ENCODE results near the gene ANKRD35. TPM values are rescaled to one million over a fixed set of nuclear protein-coding genes. Genes with fewer than 3 reads are reported as not detected.
A peak's percentile ranks its signal among the peaks of the same experiment; 100 is the strongest.

ANKRD35 gene
- total and polyA plus RNA-seq, 2 experiments from 2014 or later: 0.77 TPM; not detected in 1

DNA sequence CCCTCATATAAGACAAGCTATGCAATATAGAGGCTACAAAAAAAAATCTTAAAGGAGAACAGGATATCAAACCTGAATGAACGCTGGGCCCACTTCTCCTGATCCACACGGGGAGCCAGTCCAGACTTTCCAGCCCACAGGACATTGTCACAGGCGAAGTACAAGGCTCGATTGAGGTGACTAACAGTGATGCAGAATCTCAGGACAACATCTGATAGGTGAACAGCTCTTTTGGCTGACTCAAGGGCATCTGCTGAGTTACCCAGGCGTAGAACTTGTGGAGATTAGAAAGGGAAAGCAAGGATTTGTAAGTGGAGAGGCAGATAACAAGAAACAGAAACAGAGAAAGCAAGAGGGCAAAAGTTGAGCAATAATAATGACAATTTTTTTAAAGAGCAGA is 31.1 kb upstream of the ANKRD35 start:
- TF ChIP-seq, protein P1, sequence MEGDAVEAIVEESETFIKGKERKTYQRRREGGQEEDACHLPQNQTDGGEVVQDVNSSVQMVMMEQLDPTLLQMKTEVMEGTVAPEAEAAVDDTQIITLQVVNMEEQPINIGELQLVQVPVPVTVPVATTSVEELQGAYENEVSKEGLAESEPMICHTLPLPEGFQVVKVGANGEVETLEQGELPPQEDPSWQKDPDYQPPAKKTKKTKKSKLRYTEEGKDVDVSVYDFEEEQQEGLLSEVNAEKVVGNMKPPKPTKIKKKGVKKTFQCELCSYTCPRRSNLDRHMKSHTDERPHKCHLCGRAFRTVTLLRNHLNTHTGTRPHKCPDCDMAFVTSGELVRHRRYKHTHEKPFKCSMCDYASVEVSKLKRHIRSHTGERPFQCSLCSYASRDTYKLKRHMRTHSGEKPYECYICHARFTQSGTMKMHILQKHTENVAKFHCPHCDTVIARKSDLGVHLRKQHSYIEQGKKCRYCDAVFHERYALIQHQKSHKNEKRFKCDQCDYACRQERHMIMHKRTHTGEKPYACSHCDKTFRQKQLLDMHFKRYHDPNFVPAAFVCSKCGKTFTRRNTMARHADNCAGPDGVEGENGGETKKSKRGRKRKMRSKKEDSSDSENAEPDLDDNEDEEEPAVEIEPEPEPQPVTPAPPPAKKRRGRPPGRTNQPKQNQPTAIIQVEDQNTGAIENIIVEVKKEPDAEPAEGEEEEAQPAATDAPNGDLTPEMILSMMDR (IDR thresholded peaks at IDR 0.05; ENCODE audit: low read depth, low read length): no peak
- H3K27me3 ChIP-seq: no peaks in the 10 kb centered on the region
- no peak for DNase-seq (ENCODE audit: low read depth in 1 of 2, low spot score in 1 of 2)
- H3K27ac ChIP-seq: no peak overlapping the region
- H3K36me3 ChIP-seq: peaks cover 24% of the 10 kb centered on the region
- no peaks in the 10 kb centered on the region for H3K9me3 ChIP-seq (ENCODE audit: low read depth)
- peaks cover 5% of the 10 kb centered on the region for H3K4me1 ChIP-seq (ENCODE audit: low read depth)
- H3K4me3 ChIP-seq: no peak overlapping the region

DNA sequence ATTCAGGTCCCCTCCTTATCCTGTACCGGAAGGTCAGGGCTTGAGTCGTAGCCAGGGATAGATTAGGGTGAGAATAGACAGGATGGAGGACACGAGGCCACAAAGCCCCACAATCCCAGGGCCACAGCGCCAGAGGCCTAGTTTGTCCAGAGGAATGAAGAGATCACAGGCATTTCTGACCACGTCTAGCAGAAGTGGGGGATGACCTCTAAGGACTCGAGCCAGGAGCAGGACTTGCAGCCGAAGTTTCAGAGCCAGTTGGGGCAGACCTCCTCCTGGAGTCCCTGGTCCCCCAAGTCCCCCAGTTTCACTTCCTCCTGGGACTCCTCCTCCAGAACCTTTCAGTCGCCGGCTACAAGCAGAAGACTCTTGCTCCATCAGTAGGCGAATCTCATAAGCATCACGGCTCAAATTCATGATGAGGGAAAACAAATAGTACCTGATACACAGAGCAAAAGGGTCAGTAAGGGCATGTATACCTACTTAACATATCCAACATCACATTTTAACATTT is 26.5 kb upstream of the ANKRD35 start:
- H3K9me3 ChIP-seq (ENCODE audit: low read depth): no peaks in the 10 kb centered on the region
- TF ChIP-seq, protein P1 (IDR thresholded peaks at IDR 0.05; ENCODE audit: low read depth, low read length): no peak
- no peak for DNase-seq (ENCODE audit: low read depth in 1 of 2, low spot score in 1 of 2)
- peaks cover 8% of the 10 kb centered on the region for H3K4me1 ChIP-seq (ENCODE audit: low read depth)
- H3K27me3 ChIP-seq: no peaks in the 10 kb centered on the region
- no peak overlapping the region for H3K4me3 ChIP-seq
- H3K36me3 ChIP-seq: peaks cover 36% of the 10 kb centered on the region
- H3K27ac ChIP-seq: no peak overlapping the region

DNA sequence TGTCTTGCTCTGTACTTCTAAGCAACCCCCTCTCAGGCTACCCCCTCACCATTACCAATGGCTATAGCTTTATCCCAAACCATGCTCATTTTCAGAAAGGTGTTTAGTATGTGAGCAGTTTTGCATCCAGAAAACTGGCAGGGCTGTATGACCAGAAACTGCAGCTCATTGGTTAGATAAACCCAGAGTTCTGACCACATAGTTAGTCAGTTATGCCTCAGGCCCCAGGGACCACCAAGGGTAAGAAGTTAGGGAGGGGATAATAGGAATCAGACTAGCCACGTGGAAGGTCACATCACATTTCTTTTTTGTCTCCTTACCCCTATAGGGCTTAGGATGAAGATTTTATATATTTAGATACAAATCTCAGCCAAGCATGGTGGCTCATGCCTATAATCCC is 23.0 kb upstream of the ANKRD35 start:
- H3K9me3 ChIP-seq (ENCODE audit: low read depth): no peaks in the 10 kb centered on the region
- peak in 1 of 2 donors; percentile 49 for DNase-seq (ENCODE audit: low read depth in 1 of 2, low spot score in 1 of 2)
- H3K36me3 ChIP-seq: peaks cover 14% of the 10 kb centered on the region
- peak overlapping the region; percentile 30 for H3K27ac ChIP-seq
- H3K4me3 ChIP-seq: no peak overlapping the region
- peaks cover 8% of the 10 kb centered on the region for H3K4me1 ChIP-seq (ENCODE audit: low read depth)
- TF ChIP-seq, protein P1 (IDR thresholded peaks at IDR 0.05; ENCODE audit: low read depth, low read length): no peak
- H3K27me3 ChIP-seq: no peaks in the 10 kb centered on the region

DNA sequence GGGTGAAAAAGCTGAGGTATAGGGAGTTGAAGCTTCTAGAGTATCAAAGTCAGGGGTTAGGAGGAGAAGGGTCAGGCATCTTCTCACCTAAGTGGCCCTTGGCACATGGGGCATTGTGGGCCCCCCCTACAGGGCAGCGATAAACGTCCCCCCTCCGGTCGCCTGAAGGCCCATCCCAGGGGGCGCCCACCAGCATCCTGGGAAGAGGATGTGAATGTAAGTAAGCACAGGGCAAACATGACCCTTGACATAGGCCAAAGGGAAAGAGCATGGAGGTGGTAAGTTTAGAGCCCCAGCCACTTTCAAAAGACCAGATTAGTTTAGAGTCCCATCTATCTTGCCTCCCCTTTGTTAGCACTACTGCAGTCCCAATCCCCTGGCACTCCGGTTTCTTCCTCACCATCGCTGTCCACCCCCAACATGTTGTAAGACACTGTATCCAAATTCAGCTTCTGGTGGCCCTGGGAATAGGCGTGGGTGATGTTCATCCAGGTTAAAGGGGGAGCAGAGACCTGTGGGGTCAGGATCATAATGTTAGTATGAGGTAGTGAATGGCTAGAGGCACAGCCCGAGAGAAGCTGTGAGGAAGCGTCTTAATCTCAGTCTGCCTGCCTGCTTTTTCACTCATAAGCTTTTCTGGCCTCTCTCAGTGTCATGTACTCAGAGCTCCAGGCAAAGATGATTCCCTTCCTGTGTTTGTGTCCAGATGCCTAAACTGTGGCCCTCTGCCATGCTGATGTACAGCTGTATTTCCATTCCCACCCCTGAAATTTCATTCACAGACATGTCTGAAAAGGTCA is 21.5 kb upstream of the ANKRD35 start:
- Histone ChIP-seq H3K27ac (no peak overlapping the region), H3K4me1 (ENCODE audit: low read depth) (peaks cover 8% of the 10 kb centered on the region), H3K27me3 (no peaks in the 10 kb centered on the region), H3K4me3 (no peak overlapping the region), H3K36me3 (peaks cover 11% of the 10 kb centered on the region), H3K9me3 (ENCODE audit: low read depth) (no peaks in the 10 kb centered on the region)
- DNase-seq (ENCODE audit: low read depth in 1 of 2, low spot score in 1 of 2): peak in 1 of 2 donors; percentile 38
- TF ChIP-seq, protein P1 (IDR thresholded peaks at IDR 0.05; ENCODE audit: low read depth, low read length): no peak

DNA sequence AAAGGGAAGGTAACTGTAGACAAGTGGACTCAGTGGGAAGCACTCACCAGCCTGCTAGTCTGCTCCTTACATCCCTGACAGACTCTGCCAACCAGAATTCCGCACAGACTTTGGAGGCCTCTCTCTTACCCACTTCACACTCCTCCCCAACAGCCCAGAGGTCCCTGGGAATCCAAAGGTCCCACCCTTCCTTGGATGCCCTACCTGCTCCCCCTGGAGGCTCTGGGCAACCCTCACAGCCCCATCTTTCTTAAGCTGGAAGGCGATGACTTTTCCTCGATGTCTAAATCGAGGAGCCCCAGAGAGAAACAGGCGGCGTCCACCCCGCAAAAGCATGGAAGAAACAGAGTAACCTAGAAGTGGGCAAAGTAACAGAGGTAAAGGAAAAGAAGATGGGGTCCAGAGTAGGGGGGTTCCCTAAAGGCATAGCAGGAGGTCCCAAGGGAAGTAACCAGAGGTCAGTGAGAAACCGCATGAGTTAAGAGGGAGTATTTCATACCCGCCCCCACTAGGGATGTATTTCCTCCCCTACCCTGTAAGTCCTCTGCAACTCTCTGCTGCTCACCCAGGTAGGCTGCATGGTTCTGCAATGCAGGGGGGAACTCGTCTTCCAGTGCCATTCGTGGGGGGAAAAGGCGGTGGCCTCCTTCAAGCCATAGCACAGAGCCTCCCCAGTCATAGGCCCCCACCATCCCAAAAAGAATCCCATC is 15.8 kb upstream of the ANKRD35 start:
- no peak for DNase-seq (ENCODE audit: low read depth in 1 of 2, low spot score in 1 of 2)
- TF ChIP-seq, protein P1 (IDR thresholded peaks at IDR 0.05; ENCODE audit: low read depth, low read length): no peak
- H3K4me1 ChIP-seq (ENCODE audit: low read depth): no peaks in the 10 kb centered on the region
- H3K36me3 ChIP-seq: no peaks in the 10 kb centered on the region
- no peaks in the 10 kb centered on the region for H3K9me3 ChIP-seq (ENCODE audit: low read depth)
- H3K27ac ChIP-seq: no peak overlapping the region
- H3K27me3 ChIP-seq: no peaks in the 10 kb centered on the region
- no peak overlapping the region for H3K4me3 ChIP-seq
